HepG2 (cell line): ENCODE measurements around the gene TP73. TPM values are rescaled to one million over a fixed set of nuclear protein-coding genes. Genes with fewer than 3 reads are reported as not detected.
A peak's percentile ranks its signal among the peaks of the same experiment; 100 is the strongest.

Experiments
- AKAP8 ChIP-seq: sonication (generic); formaldehyde crosslinking; IDR thresholded peaks from 2 replicates; pipeline ENCODE4 v1.5.1; 2020; ENCODE audit warnings: mild to moderate bottlenecking, missing genetic modification reagents
- EP300 ChIP-seq, 3 experiments: sonication (generic) in 1 of 3; formaldehyde crosslinking in 1 of 3; IDR thresholded peaks; 2 replicates each; pipeline versions ENCODE4 v1.5.1 to v1.6.1; 2011 to 2020; ENCODE audit warnings: low read depth in 2 of 3, low read length in 2 of 3, borderline replicate concordance in 1 of 3, improper control_type of control experiment in 1 of 3, mild to moderate bottlenecking in 1 of 3, missing genetic modification reagents in 1 of 3, moderate library complexity in 1 of 3
- GATAD1 ChIP-seq: IDR thresholded peaks from 2 replicates; pipeline ENCODE4 v1.6.1; 2016; ENCODE audit warnings: missing genetic modification reagents, missing compliant biosample characterization
- HNRNPLL ChIP-seq: fragments of 200-400 bp; formaldehyde crosslinking; IDR thresholded peaks from 2 replicates; pipeline ENCODE4 v1.6.1; 2017; ENCODE audit warnings: mild to moderate bottlenecking, low read depth, low read length; ENCODE audit not compliant: poor library complexity, severe bottlenecking
- KDM3A ChIP-seq: IDR thresholded peaks from 2 replicates; pipeline ENCODE4 v1.6.1; 2018; ENCODE audit warnings: low read depth, missing compliant biosample characterization
- MXD1 ChIP-seq: sonication (generic); formaldehyde crosslinking; IDR thresholded peaks from 2 replicates; pipeline ENCODE4 v1.4.0; 2020; ENCODE audit warnings: mild to moderate bottlenecking, missing genetic modification reagents
- NCOA2 ChIP-seq: sonication (generic); formaldehyde crosslinking; IDR thresholded peaks from 2 replicates; pipeline ENCODE4 v1.8.0; 2022; ENCODE audit warnings: inconsistent platforms
- RERE ChIP-seq: IDR thresholded peaks from 2 replicates; pipeline ENCODE4 v1.6.1; 2016; ENCODE audit warnings: low read depth, missing genetic modification reagents, missing compliant biosample characterization
- ZBTB44 ChIP-seq: sonication (generic); formaldehyde crosslinking; IDR thresholded peaks from 2 replicates; pipeline ENCODE4 v1.4.0; 2020; ENCODE audit warnings: missing genetic modification reagents
- ZFP41 ChIP-seq: sonication (generic); formaldehyde crosslinking; IDR thresholded peaks from 2 replicates; pipeline ENCODE4 v1.4.0; 2020; ENCODE audit warnings: mild to moderate bottlenecking, missing genetic modification reagents, borderline replicate concordance
- ZNF558 ChIP-seq: sonication (generic); formaldehyde crosslinking; IDR thresholded peaks from 2 replicates; pipeline ENCODE4 v1.9.0; 2022; ENCODE audit warnings: mild to moderate bottlenecking, missing genetic modification reagents, borderline replicate concordance
- polyA plus RNA-seq, 8 experiments: library from polyadenylated mRNA; depleted of rRNA in 3 of 8; stranded (reverse) in 7 of 8; unstranded in 1 of 8; fragments of >200 nt; fragmentation: Illumina TruSeq in 4 of 8; extraction: Trizol in 4 of 8; gene quantifications; 2 replicates each; pipeline versions ENCODE4 v1.2.1 to v1.2.3, GENCODE V29; 2011 to 2016; ENCODE audit warnings: low read depth in 4 of 8, missing spikeins in 1 of 8, mixed read lengths in 1 of 8; ENCODE audit not compliant: insufficient read depth in 1 of 8
- total RNA-seq, 5 experiments: library from RNA; depleted of rRNA; stranded (reverse); fragments of >200 nt; fragmentation: Illumina TruSeq; extraction: Trizol; gene quantifications; 2 replicates each; pipeline ENCODE4 v1.2.3, GENCODE V29; 2016; ENCODE audit warnings: low read depth in 1 of 5
- TF ChIP-seq, protein P1 (sequence below): sonication (generic); formaldehyde crosslinking; IDR thresholded peaks from 2 replicates; pipeline ENCODE4 v1.9.0; 2022; ENCODE audit warnings: missing genetic modification reagents, mild to moderate bottlenecking, borderline replicate concordance
- TF ChIP-seq, protein P2 (sequence below): sonication (generic); IDR thresholded peaks from 2 replicates; pipeline ENCODE4 v1.6.1; 2016; ENCODE audit warnings: low read depth, borderline replicate concordance
- TF ChIP-seq, protein P3 (sequence below): sonication (generic); formaldehyde crosslinking; IDR thresholded peaks from 2 replicates; pipeline ENCODE4 v1.5.1; 2020; ENCODE audit warnings: missing genetic modification reagents, mild to moderate bottlenecking, borderline replicate concordance

TP73 gene
- total and polyA plus RNA-seq, 2 of the 13 experiments (the other 11 are each of a cell fraction or from before 2014, with no cell fraction given), result 0.49 to 1.1 TPM

GRCh38 chr1:3777647-3778589 lies 125.6 kb downstream of the TP73 start (continued):
- TF ChIP-seq, protein P1, sequence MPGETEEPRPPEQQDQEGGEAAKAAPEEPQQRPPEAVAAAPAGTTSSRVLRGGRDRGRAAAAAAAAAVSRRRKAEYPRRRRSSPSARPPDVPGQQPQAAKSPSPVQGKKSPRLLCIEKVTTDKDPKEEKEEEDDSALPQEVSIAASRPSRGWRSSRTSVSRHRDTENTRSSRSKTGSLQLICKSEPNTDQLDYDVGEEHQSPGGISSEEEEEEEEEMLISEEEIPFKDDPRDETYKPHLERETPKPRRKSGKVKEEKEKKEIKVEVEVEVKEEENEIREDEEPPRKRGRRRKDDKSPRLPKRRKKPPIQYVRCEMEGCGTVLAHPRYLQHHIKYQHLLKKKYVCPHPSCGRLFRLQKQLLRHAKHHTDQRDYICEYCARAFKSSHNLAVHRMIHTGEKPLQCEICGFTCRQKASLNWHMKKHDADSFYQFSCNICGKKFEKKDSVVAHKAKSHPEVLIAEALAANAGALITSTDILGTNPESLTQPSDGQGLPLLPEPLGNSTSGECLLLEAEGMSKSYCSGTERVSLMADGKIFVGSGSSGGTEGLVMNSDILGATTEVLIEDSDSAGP (CRISPR knock-in tag), result peak; percentile 47; the same call in 1 of the 2 replicates
- TF ChIP-seq, protein P2, sequence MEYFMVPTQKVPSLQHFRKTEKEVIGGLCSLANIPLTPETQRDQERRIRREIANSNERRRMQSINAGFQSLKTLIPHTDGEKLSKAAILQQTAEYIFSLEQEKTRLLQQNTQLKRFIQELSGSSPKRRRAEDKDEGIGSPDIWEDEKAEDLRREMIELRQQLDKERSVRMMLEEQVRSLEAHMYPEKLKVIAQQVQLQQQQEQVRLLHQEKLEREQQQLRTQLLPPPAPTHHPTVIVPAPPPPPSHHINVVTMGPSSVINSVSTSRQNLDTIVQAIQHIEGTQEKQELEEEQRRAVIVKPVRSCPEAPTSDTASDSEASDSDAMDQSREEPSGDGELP, result no peak
- TF ChIP-seq, protein P3, sequence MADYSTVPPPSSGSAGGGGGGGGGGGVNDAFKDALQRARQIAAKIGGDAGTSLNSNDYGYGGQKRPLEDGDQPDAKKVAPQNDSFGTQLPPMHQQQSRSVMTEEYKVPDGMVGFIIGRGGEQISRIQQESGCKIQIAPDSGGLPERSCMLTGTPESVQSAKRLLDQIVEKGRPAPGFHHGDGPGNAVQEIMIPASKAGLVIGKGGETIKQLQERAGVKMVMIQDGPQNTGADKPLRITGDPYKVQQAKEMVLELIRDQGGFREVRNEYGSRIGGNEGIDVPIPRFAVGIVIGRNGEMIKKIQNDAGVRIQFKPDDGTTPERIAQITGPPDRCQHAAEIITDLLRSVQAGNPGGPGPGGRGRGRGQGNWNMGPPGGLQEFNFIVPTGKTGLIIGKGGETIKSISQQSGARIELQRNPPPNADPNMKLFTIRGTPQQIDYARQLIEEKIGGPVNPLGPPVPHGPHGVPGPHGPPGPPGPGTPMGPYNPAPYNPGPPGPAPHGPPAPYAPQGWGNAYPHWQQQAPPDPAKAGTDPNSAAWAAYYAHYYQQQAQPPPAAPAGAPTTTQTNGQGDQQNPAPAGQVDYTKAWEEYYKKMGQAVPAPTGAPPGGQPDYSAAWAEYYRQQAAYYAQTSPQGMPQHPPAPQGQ (CRISPR knock-in tag), result no peak
- TF ChIP-seq ZFP41 (CRISPR knock-in tag), result no peak
- no peak for TF ChIP-seq RERE (CRISPR knock-in tag)
- no peak for TF ChIP-seq GATAD1 (CRISPR knock-in tag)
- TF ChIP-seq MXD1 (CRISPR knock-in tag), result no peak
- TF ChIP-seq NCOA2 (CRISPR knock-in tag), result no peak
- no peak for TF ChIP-seq EP300 (IDR thresholded peaks at IDR 0.05; ENCODE audit: low read depth in 2 of 2, low read length in 2 of 2)
- TF ChIP-seq EP300 (CRISPR knock-in tag; IDR thresholded peaks at IDR 0.05; ENCODE audit: borderline replicate concordance), result no peak
- no peak for TF ChIP-seq HNRNPLL
- TF ChIP-seq ZNF558 (CRISPR knock-in tag), result 0 out of 2 replicates have a peak, but pooled peaks have one; percentile 11
- no peak for TF ChIP-seq KDM3A
- peak; percentile 56 for TF ChIP-seq AKAP8 (CRISPR knock-in tag)
- TF ChIP-seq ZBTB44 (CRISPR knock-in tag), result no peak
